ENCODE measurements around the gene RAD51. TPM values are rescaled to one million over a fixed set of nuclear protein-coding genes. Genes with fewer than 3 reads are reported as not detected.

Gene RAD51
- total RNA-seq, 1 donor from 2014 or later: 4.2 TPM

GRCh38 chr15:40691737-40692136 lies 3.2 kb upstream of the RAD51 start:
- H3K9me3 ChIP-seq: no peaks in the 10 kb centered on the region
- H3K4me3 ChIP-seq: no peak overlapping the region
- intact Hi-C loops (cut with DNase I): loop anchor here (10.0 kb wide), 1 partner anchor 63 kb away; the partner anchor contains the start of gene RMDN3
- DNase-seq (ENCODE audit: extremely low spot score in 2 of 2): no peak
- H3K27ac ChIP-seq: no peak overlapping the region
- H3K27me3 ChIP-seq: no peaks in the 10 kb centered on the region
- peaks cover 19% of the 10 kb centered on the region for H3K4me1 ChIP-seq
- TF ChIP-seq CTCF (IDR thresholded peaks at IDR 0.05): no peak
- H3K36me3 ChIP-seq: peaks cover 0 to 8% of the 10 kb centered on the region in 2 donors

- H3K27me3 ChIP-seq: no peaks in the 10 kb centered on the region
- H3K4me3 ChIP-seq: peak overlapping the region; percentile 73 to 80
- H3K4me1 ChIP-seq: peaks cover 19% of the 10 kb centered on the region
- peaks cover 0 to 8% of the 10 kb centered on the region in 2 donors for H3K36me3 ChIP-seq
- no peaks in the 10 kb centered on the region for H3K9me3 ChIP-seq
- TF ChIP-seq POLR2A (IDR thresholded peaks at IDR 0.05): no peak
- TF ChIP-seq CTCF (IDR thresholded peaks at IDR 0.05): no peak
- TF ChIP-seq POLR2AphosphoS5 (IDR thresholded peaks at IDR 0.05; ENCODE audit: insufficient read depth in 1 of 2, low read depth in 1 of 2): no peak
- intact Hi-C loops (cut with DNase I): loop anchor here (10.0 kb wide), 1 partner anchor 61 kb away; the partner anchor contains the start of gene RMDN3
- DNase-seq (ENCODE audit: extremely low spot score in 2 of 2): no peak
- H3K27ac ChIP-seq: peak overlapping the region; percentile 98
Measured at GRCh38 chr15:40693904-40694687, 878 bp upstream of the RAD51 start.

GRCh38 chr15:40695469-40695890 lies 506 bp downstream of the RAD51 start:
- no peak for DNase-seq (ENCODE audit: extremely low spot score in 2 of 2)
- TF ChIP-seq POLR2A (IDR thresholded peaks at IDR 0.05): no peak
- TF ChIP-seq POLR2AphosphoS5 (IDR thresholded peaks at IDR 0.05; ENCODE audit: insufficient read depth in 1 of 2, low read depth in 1 of 2): no peak
- peaks cover 0 to 8% of the 10 kb centered on the region in 2 donors for H3K36me3 ChIP-seq
- no peaks in the 10 kb centered on the region for H3K9me3 ChIP-seq
- H3K4me1 ChIP-seq: peaks cover 19% of the 10 kb centered on the region
- intact Hi-C loops (cut with DNase I): loop anchor here (10.0 kb wide), 1 partner anchor 59 kb away; the partner anchor contains the start of gene RMDN3
- no peaks in the 10 kb centered on the region for H3K27me3 ChIP-seq
- peak overlapping the region; percentile 73 to 80 for H3K4me3 ChIP-seq
- H3K27ac ChIP-seq: peak overlapping the region; percentile 98

- Histone ChIP-seq H3K27ac (no peak overlapping the region), H3K9me3 (no peaks in the 10 kb centered on the region), H3K4me3 (no peak overlapping the region), H3K4me1 (peaks cover 19% of the 10 kb centered on the region), H3K27me3 (no peaks in the 10 kb centered on the region), H3K36me3 (peaks cover 0 to 8% of the 10 kb centered on the region in 2 donors)
- no peak for DNase-seq (ENCODE audit: extremely low spot score in 2 of 2)
- intact Hi-C loops (cut with DNase I): loop anchor here (10.0 kb wide), 1 partner anchor 59 kb away; the partner anchor contains the start of gene RMDN3
- TF ChIP-seq POLR2AphosphoS5 (IDR thresholded peaks at IDR 0.05; ENCODE audit: insufficient read depth in 1 of 2, low read depth in 1 of 2): no peak
- no peak for TF ChIP-seq POLR2A (IDR thresholded peaks at IDR 0.05)
- TF ChIP-seq CTCF (IDR thresholded peaks at IDR 0.05): no peak
Measured at GRCh38 chr15:40696228-40696627, 1.3 kb downstream of the RAD51 start.

- no peak for DNase-seq (ENCODE audit: extremely low spot score in 2 of 2)
- intact Hi-C loops (cut with DNase I): loop anchor here (10.0 kb wide), 1 partner anchor 57 kb away; the partner anchor contains the start of gene RMDN3
Measured at GRCh38 chr15:40697916-40698315, 2.9 kb downstream of the RAD51 start.

More at GRCh38 chr15:40697916-40698315, 2.9 kb downstream of the RAD51 start:
- H3K4me3 ChIP-seq: no peak overlapping the region
- H3K27ac ChIP-seq: no peak overlapping the region
- no peaks in the 10 kb centered on the region for H3K36me3 ChIP-seq
- TF ChIP-seq POLR2AphosphoS5 (IDR thresholded peaks at IDR 0.05; ENCODE audit: insufficient read depth in 1 of 2, low read depth in 1 of 2): no peak
- TF ChIP-seq POLR2A (IDR thresholded peaks at IDR 0.05): no peak
- TF ChIP-seq CTCF (IDR thresholded peaks at IDR 0.05): no peak
- no peaks in the 10 kb centered on the region for H3K9me3 ChIP-seq
- no peaks in the 10 kb centered on the region for H3K27me3 ChIP-seq
- peaks cover 19% of the 10 kb centered on the region for H3K4me1 ChIP-seq
